ENCODE results near the gene BMP10.

The BMP10 gene

GRCh38 chr2:68849579-68850030 lies 21.6 kb downstream of the BMP10 start:
- DNase-seq = no peak

GRCh38 chr2:68847751-68848150 lies 23.4 kb downstream of the BMP10 start:
- DNase-seq = no peak

GRCh38 chr2:68846091-68846490 lies 25.1 kb downstream of the BMP10 start:
- no peak for DNase-seq

GRCh38 chr2:68845043-68845442 lies 26.2 kb downstream of the BMP10 start:
- DNase-seq = no peak

- DNase-seq = no peak
Observed at GRCh38 chr2:68839260-68839833, 31.9 kb downstream of the BMP10 start.

- DNase-seq = no peak
Observed at GRCh38 chr2:68838641-68839040, 32.6 kb downstream of the BMP10 start.

- DNase-seq = no peak
Observed at GRCh38 chr2:68837861-68838341, 33.3 kb downstream of the BMP10 start.

GRCh38 chr2:68837164-68837860 lies 33.9 kb downstream of the BMP10 start:
- peak; percentile 66 for DNase-seq

- DNase-seq = no peak
Observed at GRCh38 chr2:68835621-68836020, 35.6 kb downstream of the BMP10 start.

GRCh38 chr2:68834737-68835376 lies 36.3 kb downstream of the BMP10 start:
- no peak for DNase-seq

GRCh38 chr2:68833162-68833561 lies 38.0 kb downstream of the BMP10 start:
- DNase-seq = no peak

- DNase-seq = peak; percentile 17
Observed at GRCh38 chr2:68832233-68832869, 38.8 kb downstream of the BMP10 start.

GRCh38 chr2:68831686-68832232 lies 39.4 kb downstream of the BMP10 start:
- no peak for DNase-seq

- DNase-seq = no peak
Observed at GRCh38 chr2:68829749-68830148, 41.4 kb downstream of the BMP10 start.

- DNase-seq = peak; percentile 23
Observed at GRCh38 chr2:68828887-68829708, 42.1 kb downstream of the BMP10 start.

GRCh38 chr2:68827666-68828065 lies 43.5 kb downstream of the BMP10 start:
- DNase-seq = no peak

GRCh38 chr2:68825866-68826265 lies 45.3 kb downstream of the BMP10 start:
- DNase-seq = no peak

GRCh38 chr2:68824831-68825230 lies 46.4 kb downstream of the BMP10 start:
- DNase-seq = no peak

- no peak for DNase-seq
Observed at GRCh38 chr2:68822207-68822872, 48.9 kb downstream of the BMP10 start.

GRCh38 chr2:68819556-68819955 lies 51.6 kb downstream of the BMP10 start:
- no peak for DNase-seq

- no peak for DNase-seq
Observed at GRCh38 chr2:68817306-68817705, 53.9 kb downstream of the BMP10 start.
